Measurements from ENCODE around the gene SLC25A33.

SLC25A33 gene

GRCh38 chr1:9629445-9630201 lies 90.4 kb downstream of the SLC25A33 start:
- Histone ChIP-seq H3K36me3 (ENCODE audit: control insufficient read depth, insufficient read depth, low read length) (no peaks in the 10 kb centered on the region), H3K9ac (ENCODE audit: low read length) (peak overlapping the region; percentile 4), H3K27me3 (ENCODE audit: control insufficient read depth, insufficient read depth, low read length) (peaks cover 2% of the 10 kb centered on the region), H3K4me3 (ENCODE audit: low read length) (peak overlapping the region; percentile 57), H3K4me1 (ENCODE audit: control insufficient read depth, insufficient read depth, low read length) (no peaks in the 10 kb centered on the region), H3K27ac (ENCODE audit: low read depth, low read length) (no peak overlapping the region)

GRCh38 chr1:9630331-9631111 lies 91.3 kb downstream of the SLC25A33 start:
- no peaks in the 10 kb centered on the region for H3K4me1 ChIP-seq (ENCODE audit: control insufficient read depth, insufficient read depth, low read length)
- no peak overlapping the region for H3K27ac ChIP-seq (ENCODE audit: low read depth, low read length)
- no peaks in the 10 kb centered on the region for H3K36me3 ChIP-seq (ENCODE audit: control insufficient read depth, insufficient read depth, low read length)
- peak overlapping the region; percentile 57 for H3K4me3 ChIP-seq (ENCODE audit: low read length)
- peaks cover 2% of the 10 kb centered on the region for H3K27me3 ChIP-seq (ENCODE audit: control insufficient read depth, insufficient read depth, low read length)
- peak overlapping the region; percentile 4 for H3K9ac ChIP-seq (ENCODE audit: low read length)

- Histone ChIP-seq H3K27me3 (ENCODE audit: control insufficient read depth, insufficient read depth, low read length) (no peaks in the 10 kb centered on the region), H3K9ac (ENCODE audit: low read length) (no peak overlapping the region), H3K4me1 (ENCODE audit: control insufficient read depth, insufficient read depth, low read length) (no peaks in the 10 kb centered on the region), H3K27ac (ENCODE audit: low read depth, low read length) (no peak overlapping the region), H3K4me3 (ENCODE audit: low read length) (no peak overlapping the region), H3K36me3 (ENCODE audit: control insufficient read depth, insufficient read depth, low read length) (no peaks in the 10 kb centered on the region)
Measured at GRCh38 chr1:9631613-9632012, 92.3 kb downstream of the SLC25A33 start.

- Histone ChIP-seq H3K27me3 (ENCODE audit: control insufficient read depth, insufficient read depth, low read length) (no peaks in the 10 kb centered on the region), H3K9ac (ENCODE audit: low read length) (no peak overlapping the region), H3K4me1 (ENCODE audit: control insufficient read depth, insufficient read depth, low read length) (no peaks in the 10 kb centered on the region), H3K27ac (ENCODE audit: low read depth, low read length) (no peak overlapping the region), H3K36me3 (ENCODE audit: control insufficient read depth, insufficient read depth, low read length) (no peaks in the 10 kb centered on the region), H3K4me3 (ENCODE audit: low read length) (no peak overlapping the region)
Measured at GRCh38 chr1:9633493-9633892, 94.2 kb downstream of the SLC25A33 start.

GRCh38 chr1:9634582-9634981 lies 95.3 kb downstream of the SLC25A33 start:
- Histone ChIP-seq H3K4me3 (ENCODE audit: low read length) (no peak overlapping the region), H3K4me1 (ENCODE audit: control insufficient read depth, insufficient read depth, low read length) (no peaks in the 10 kb centered on the region), H3K27me3 (ENCODE audit: control insufficient read depth, insufficient read depth, low read length) (no peaks in the 10 kb centered on the region), H3K36me3 (ENCODE audit: control insufficient read depth, insufficient read depth, low read length) (no peaks in the 10 kb centered on the region), H3K27ac (ENCODE audit: low read depth, low read length) (no peak overlapping the region), H3K9ac (ENCODE audit: low read length) (no peak overlapping the region)

All from rectal smooth muscle tissue (tissue), 1 donor.